T47D (cell line): ENCODE results near the gene DHX58.
A peak's percentile ranks its signal among the peaks of the same experiment; 100 is the strongest.

ENCODE experiments used
- DNase-seq, 2 experiments: peaks; one replicate each; pipeline versions ENCODE4 v3.0.0 to v3.0.0-alpha.2; 2011 to 2012; ENCODE audit warnings: low read depth in 1 of 2, low spot score in 1 of 2
- JUND ChIP-seq: IDR thresholded peaks from 2 replicates; pipeline ENCODE4 v1.6.1; 2012; ENCODE audit warnings: low read depth
- in situ Hi-C: cut with HindIII; loops from 2 replicates; pipeline ENCODE4 v1.10.0; 2016; ENCODE audit warnings: low sequenced_read_pairs, low pct_unique_long_range_greater_than_20kb

The DHX58 gene

GRCh38 chr17:42079541-42079940 is 33.0 kb downstream of the DHX58 start:
- no peak for DNase-seq
- in situ Hi-C loops: no loop called here
- no peak for TF ChIP-seq JUND

GRCh38 chr17:42078396-42079043 is 34.0 kb downstream of the DHX58 start:
- no peak for DNase-seq
- in situ Hi-C loops: no loop called here
- TF ChIP-seq JUND: no peak

GRCh38 chr17:42077755-42078154 is 34.8 kb downstream of the DHX58 start:
- no peak for TF ChIP-seq JUND
- no peak for DNase-seq
- in situ Hi-C loops: no loop called here

- TF ChIP-seq JUND: no peak
- in situ Hi-C loops: no loop called here
- no peak for DNase-seq
Measured at GRCh38 chr17:42076797-42077559, 35.5 kb downstream of the DHX58 start.

GRCh38 chr17:42075789-42076188 is 36.7 kb downstream of the DHX58 start:
- no peak for TF ChIP-seq JUND
- DNase-seq: no peak
- in situ Hi-C loops: no loop called here

GRCh38 chr17:42072323-42073187 is 40.0 kb downstream of the DHX58 start:
- DNase-seq: peak; percentile 55 to 75
- in situ Hi-C loops: no loop called here
- TF ChIP-seq JUND: no peak

GRCh38 chr17:42071810-42072209 is 40.7 kb downstream of the DHX58 start:
- in situ Hi-C loops: no loop called here
- TF ChIP-seq JUND: no peak
- no peak for DNase-seq

- peak in 1 of 2 experiments; percentile 46 for DNase-seq
- no peak for TF ChIP-seq JUND
- in situ Hi-C loops: no loop called here
Measured at GRCh38 chr17:42068979-42069378, 43.5 kb downstream of the DHX58 start.

GRCh38 chr17:42067371-42068091 is 45.0 kb downstream of the DHX58 start:
- peak; percentile 59 to 69 for DNase-seq
- TF ChIP-seq JUND: no peak
- in situ Hi-C loops: no loop called here

- DNase-seq: no peak
- in situ Hi-C loops: no loop called here
- TF ChIP-seq JUND: no peak
Measured at GRCh38 chr17:42065201-42065600, 47.3 kb downstream of the DHX58 start.

GRCh38 chr17:42062681-42063080 is 49.8 kb downstream of the DHX58 start:
- DNase-seq: no peak
- in situ Hi-C loops: no loop called here
- no peak for TF ChIP-seq JUND

- peak in 1 of 2 experiments; percentile 35 for DNase-seq
- in situ Hi-C loops: no loop called here
- no peak for TF ChIP-seq JUND
Measured at GRCh38 chr17:42061646-42062487, 50.6 kb downstream of the DHX58 start.
